Measurements from ENCODE around the gene SS18. TPM values are rescaled to one million over a fixed set of nuclear protein-coding genes. Genes with fewer than 3 reads are reported as not detected.

Gene SS18
- total RNA-seq, 2 donors from 2014 or later: 84.9 to 87.6 TPM

DNA sequence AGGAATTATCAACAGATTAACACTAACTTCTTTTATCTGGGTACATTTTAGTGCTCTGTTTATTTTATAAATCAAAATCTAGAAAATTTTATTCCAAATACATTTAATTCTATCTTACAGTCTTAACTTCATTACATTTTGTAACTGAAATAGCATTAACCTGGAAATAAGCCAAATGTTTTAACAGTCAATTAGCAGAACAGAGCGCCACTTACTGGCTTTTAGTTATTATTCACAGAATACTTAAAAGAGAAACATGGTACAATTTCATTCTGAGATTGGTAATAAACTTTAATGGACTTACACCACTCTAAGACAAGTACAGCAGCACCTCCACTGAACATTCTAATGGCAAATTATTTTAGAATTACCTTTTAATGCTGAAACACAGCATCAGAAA lies 38.6 kb downstream of the SS18 start:
- Mint-ChIP-seq H3K4me1 (no peaks in the 10 kb centered on the region), H3K4me3 (no peak overlapping the region), H3K27me3 (ENCODE audit: insufficient read depth) (no peaks in the 10 kb centered on the region), H3K27ac (no peak overlapping the region), H3K9me3 (no peaks in the 10 kb centered on the region), H3K36me3 (ENCODE audit: low read depth) (peaks cover 42% of the 10 kb centered on the region)
- H3K9ac ChIP-seq (ENCODE audit: extremely low read depth, low read length, poor library complexity, severe bottlenecking): no peak overlapping the region
- no peak overlapping the region for H3K4me3 ChIP-seq (ENCODE audit: low read length)
- no peak for DNase-seq
- H3K4me1 ChIP-seq (ENCODE audit: control insufficient read depth, insufficient read depth, low read length): no peaks in the 10 kb centered on the region
- peaks cover 83% of the 10 kb centered on the region for H3K36me3 ChIP-seq (ENCODE audit: control insufficient read depth, insufficient read depth, low read length)
- H3K27ac ChIP-seq (ENCODE audit: low read depth, low read length): no peak overlapping the region
- WGBS, 2 experiments (ENCODE audit: insufficient coverage in 1 of 2, insufficient read length in 1 of 2): 71% methylated on average over 1 of the region's 1 CpG; no CpG with 5 or more reads in 1 of the 2 experiments
- TF ChIP-seq, protein P1, sequence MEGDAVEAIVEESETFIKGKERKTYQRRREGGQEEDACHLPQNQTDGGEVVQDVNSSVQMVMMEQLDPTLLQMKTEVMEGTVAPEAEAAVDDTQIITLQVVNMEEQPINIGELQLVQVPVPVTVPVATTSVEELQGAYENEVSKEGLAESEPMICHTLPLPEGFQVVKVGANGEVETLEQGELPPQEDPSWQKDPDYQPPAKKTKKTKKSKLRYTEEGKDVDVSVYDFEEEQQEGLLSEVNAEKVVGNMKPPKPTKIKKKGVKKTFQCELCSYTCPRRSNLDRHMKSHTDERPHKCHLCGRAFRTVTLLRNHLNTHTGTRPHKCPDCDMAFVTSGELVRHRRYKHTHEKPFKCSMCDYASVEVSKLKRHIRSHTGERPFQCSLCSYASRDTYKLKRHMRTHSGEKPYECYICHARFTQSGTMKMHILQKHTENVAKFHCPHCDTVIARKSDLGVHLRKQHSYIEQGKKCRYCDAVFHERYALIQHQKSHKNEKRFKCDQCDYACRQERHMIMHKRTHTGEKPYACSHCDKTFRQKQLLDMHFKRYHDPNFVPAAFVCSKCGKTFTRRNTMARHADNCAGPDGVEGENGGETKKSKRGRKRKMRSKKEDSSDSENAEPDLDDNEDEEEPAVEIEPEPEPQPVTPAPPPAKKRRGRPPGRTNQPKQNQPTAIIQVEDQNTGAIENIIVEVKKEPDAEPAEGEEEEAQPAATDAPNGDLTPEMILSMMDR (conservative IDR thresholded peaks at IDR 0.05): no peak
- no peaks in the 10 kb centered on the region for H3K27me3 ChIP-seq (ENCODE audit: control insufficient read depth, insufficient read depth, low read length, poor library complexity, severe bottlenecking)
- H3K9me3 ChIP-seq (ENCODE audit: control insufficient read depth, low read length): no peaks in the 10 kb centered on the region

DNA sequence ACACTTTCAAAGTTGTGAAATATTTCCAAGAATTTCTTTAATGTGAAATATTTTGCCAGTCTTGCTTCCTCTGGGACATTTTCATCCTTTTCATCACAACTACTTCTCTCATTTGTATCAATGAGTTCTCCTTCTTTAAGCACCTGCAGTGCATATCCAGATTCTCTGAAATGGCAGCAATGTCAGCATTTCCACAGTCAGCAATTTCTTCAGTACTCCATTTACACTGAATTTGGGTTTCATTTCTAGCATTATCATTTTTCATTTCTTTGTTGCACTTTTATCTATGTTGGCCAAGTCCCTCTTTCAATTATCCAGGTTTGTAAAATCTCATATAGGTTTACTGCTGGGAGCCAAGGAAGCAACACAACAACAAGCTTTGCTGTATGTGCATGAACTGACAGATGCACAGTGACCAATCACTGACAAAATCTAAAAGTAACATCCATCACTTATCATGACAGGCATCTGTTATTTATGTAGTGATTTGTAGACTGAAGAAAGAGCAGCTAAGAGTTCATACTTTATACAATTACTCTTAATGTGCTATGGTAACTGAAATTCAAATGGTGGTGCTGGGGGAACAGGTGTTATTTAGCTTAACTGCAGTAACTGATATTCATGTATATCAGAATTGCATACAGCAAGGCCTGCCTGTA lies 43.9 kb downstream of the SS18 start:
- TF ChIP-seq, protein P1 (conservative IDR thresholded peaks at IDR 0.05): no peak
- Histone ChIP-seq H3K4me3 (ENCODE audit: low read length) (no peak overlapping the region), H3K4me1 (ENCODE audit: control insufficient read depth, insufficient read depth, low read length) (no peaks in the 10 kb centered on the region), H3K27me3 (ENCODE audit: control insufficient read depth, insufficient read depth, low read length, poor library complexity, severe bottlenecking) (no peaks in the 10 kb centered on the region), H3K9me3 (ENCODE audit: control insufficient read depth, low read length) (peaks cover 6% of the 10 kb centered on the region), H3K27ac (ENCODE audit: low read depth, low read length) (no peak overlapping the region), H3K9ac (ENCODE audit: extremely low read depth, low read length, poor library complexity, severe bottlenecking) (no peak overlapping the region), H3K36me3 (ENCODE audit: control insufficient read depth, insufficient read depth, low read length) (peaks cover 62% of the 10 kb centered on the region)
- Mint-ChIP-seq H3K4me1 (no peaks in the 10 kb centered on the region), H3K9me3 (no peaks in the 10 kb centered on the region), H3K4me3 (no peak overlapping the region), H3K27ac (no peak overlapping the region), H3K27me3 (ENCODE audit: insufficient read depth) (no peaks in the 10 kb centered on the region), H3K36me3 (ENCODE audit: low read depth) (peaks cover 27% of the 10 kb centered on the region)
- DNase-seq: no peak

DNA sequence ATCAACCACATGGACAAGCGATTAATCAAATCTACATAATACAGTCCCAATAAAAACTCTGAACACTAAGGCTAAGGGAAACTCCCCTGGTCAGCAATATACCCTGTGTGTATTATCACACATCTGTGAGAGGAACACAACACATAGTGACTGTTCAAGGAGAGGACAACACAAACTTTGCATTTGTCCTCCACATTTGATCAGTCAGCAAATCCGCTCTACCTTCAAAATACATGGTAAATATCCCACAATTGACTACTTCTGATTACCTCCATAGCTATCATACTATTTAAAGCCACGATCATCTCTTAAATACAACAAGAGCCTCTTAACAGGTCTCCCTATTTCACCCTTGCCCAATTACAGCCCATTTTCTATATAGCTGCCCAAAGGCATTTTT lies 45.6 kb downstream of the SS18 start:
- Histone ChIP-seq H3K27me3 (ENCODE audit: control insufficient read depth, insufficient read depth, low read length, poor library complexity, severe bottlenecking) (no peaks in the 10 kb centered on the region), H3K4me3 (ENCODE audit: low read length) (no peak overlapping the region), H3K27ac (ENCODE audit: low read depth, low read length) (no peak overlapping the region), H3K4me1 (ENCODE audit: control insufficient read depth, insufficient read depth, low read length) (no peaks in the 10 kb centered on the region), H3K9me3 (ENCODE audit: control insufficient read depth, low read length) (peaks cover 6% of the 10 kb centered on the region), H3K9ac (ENCODE audit: extremely low read depth, low read length, poor library complexity, severe bottlenecking) (no peak overlapping the region), H3K36me3 (ENCODE audit: control insufficient read depth, insufficient read depth, low read length) (peaks cover 51% of the 10 kb centered on the region)
- Mint-ChIP-seq H3K4me3 (no peak overlapping the region), H3K27ac (no peak overlapping the region), H3K4me1 (no peaks in the 10 kb centered on the region), H3K27me3 (ENCODE audit: insufficient read depth) (no peaks in the 10 kb centered on the region), H3K36me3 (ENCODE audit: low read depth) (peaks cover 20% of the 10 kb centered on the region), H3K9me3 (no peaks in the 10 kb centered on the region)
- TF ChIP-seq, protein P1 (conservative IDR thresholded peaks at IDR 0.05): no peak
- 89 to 96% methylated on average over 2 to 3 of the region's 3 CpGs for WGBS, 2 experiments (ENCODE audit: insufficient coverage in 1 of 2, insufficient read length in 1 of 2)
- no peak for DNase-seq

All from endodermal cell (in vitro differentiated cells).